Measurements from ENCODE around the gene C3orf62. TPM values are rescaled to one million over a fixed set of nuclear protein-coding genes. Genes with fewer than 3 reads are reported as not detected.
A peak's percentile ranks its signal among the peaks of the same experiment; 100 is the strongest.
"Not testable (repeated sequence)": the region's sequence is repeated elsewhere in the genome, so short reads cannot be mapped to it uniquely, and the experiment has no call there.

C3orf62 gene
- total RNA-seq, 1 donor from 2014 or later = 10.7 TPM

GRCh38 chr3:49222002-49222401, 55.0 kb downstream of the C3orf62 start:
- peak overlapping the region; percentile 90 for H3K27ac Mint-ChIP-seq

DNA sequence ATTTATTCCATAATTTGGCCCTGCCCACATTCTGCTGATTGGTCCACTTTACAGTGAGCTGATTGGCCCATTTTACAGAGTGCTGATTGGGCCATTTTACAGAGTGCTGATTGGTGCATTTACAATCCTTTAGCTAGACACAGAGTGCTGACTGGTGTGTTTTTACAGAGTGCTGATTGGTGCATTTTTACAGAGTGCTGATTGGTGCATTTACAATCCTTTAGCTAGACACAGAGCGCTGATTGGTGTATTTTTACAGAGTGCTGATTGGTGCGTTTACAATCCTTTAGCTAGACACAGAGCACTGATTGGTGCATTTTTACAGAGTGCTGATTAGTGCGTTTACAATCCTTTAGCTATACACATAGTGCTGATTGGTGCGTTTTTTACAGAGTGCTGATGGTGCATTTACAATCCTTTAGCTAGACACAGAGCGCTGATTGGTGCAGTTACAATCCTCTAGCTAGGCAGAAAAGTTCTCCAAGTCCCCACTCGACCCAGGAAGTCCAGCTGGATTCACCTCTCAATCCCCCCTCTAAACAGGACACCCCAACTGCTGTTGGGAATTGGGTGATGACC, 56.0 kb downstream of the C3orf62 start:
- not testable (repeated sequence) for H3K4me3 Mint-ChIP-seq; H3K9me3 Mint-ChIP-seq; H3K27me3 Mint-ChIP-seq; H3K36me3 Mint-ChIP-seq; DNase-seq (ENCODE audit: extremely low spot score, unreplicated experiment); H3K4me1 Mint-ChIP-seq (ENCODE audit: unreplicated experiment); H3K27ac Mint-ChIP-seq

More at GRCh38 chr3:49222002-49222401, 55.0 kb downstream of the C3orf62 start:
- H3K27me3 Mint-ChIP-seq = peaks cover 4% of the 10 kb centered on the region
- peaks cover 9% of the 10 kb centered on the region for H3K9me3 Mint-ChIP-seq
- no peak for DNase-seq (ENCODE audit: extremely low spot score, unreplicated experiment)
- peaks cover 4% of the 10 kb centered on the region for H3K4me1 Mint-ChIP-seq (ENCODE audit: unreplicated experiment)
- peak overlapping the region; percentile 68 for H3K4me3 Mint-ChIP-seq
- H3K36me3 Mint-ChIP-seq = peaks cover 9% of the 10 kb centered on the region
- TF ChIP-seq CTCF (conservative IDR thresholded peaks at IDR 0.05) = no peak

DNA sequence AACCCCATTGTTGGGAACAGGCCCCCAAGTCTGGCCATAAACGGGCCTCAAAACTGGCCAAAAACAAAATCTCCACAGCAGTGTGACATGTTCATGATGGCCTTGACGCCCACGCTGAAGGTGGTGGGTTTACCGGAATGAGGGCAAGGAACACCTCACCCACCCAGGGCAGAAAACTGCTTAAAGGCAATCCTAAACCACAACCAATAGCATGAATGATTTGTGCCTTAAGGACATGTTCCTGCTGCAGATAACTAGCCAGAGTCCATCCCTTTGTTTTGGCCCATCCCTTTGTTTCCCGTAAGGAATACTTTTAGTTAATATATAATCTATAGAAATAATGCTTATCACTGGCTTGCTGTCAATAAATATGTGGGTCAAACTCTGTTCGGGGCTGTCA, 57.9 kb downstream of the C3orf62 start:
- no peak overlapping the region for H3K4me3 Mint-ChIP-seq
- H3K9me3 Mint-ChIP-seq = peaks cover 13% of the 10 kb centered on the region
- H3K36me3 Mint-ChIP-seq = peaks cover 9% of the 10 kb centered on the region
- peaks cover 4% of the 10 kb centered on the region for H3K4me1 Mint-ChIP-seq (ENCODE audit: unreplicated experiment)
- TF ChIP-seq CTCF (conservative IDR thresholded peaks at IDR 0.05) = no peak
- peaks cover 4% of the 10 kb centered on the region for H3K27me3 Mint-ChIP-seq
- DNase-seq (ENCODE audit: extremely low spot score, unreplicated experiment) = no peak
- no peak overlapping the region for H3K27ac Mint-ChIP-seq

Small RNAs within 50 kb of the gene (microRNA-seq; reads per million reads assigned to microRNA genes)
- not detected for gene MIR4271

Other genes starting within 250 kb of the C3orf62 start
- gene IMPDH2, start 247.8 kb downstream of the C3orf62 start, total RNA-seq (ENCODE audit: low replicate concordance) = 221 and 256 TPM in 2 replicates
- 115 and 123 TPM in 2 replicates for gene QRICH1, start 183.2 kb downstream of the C3orf62 start, total RNA-seq (ENCODE audit: low replicate concordance)
- 408 and 480 TPM in 2 replicates for gene QARS1, start 172.5 kb downstream of the C3orf62 start, total RNA-seq (ENCODE audit: low replicate concordance)
- 83.0 and 86.4 TPM in 2 replicates for gene USP19, start 156.4 kb downstream of the C3orf62 start, total RNA-seq (ENCODE audit: low replicate concordance)
- 277 and 316 TPM in 2 replicates for gene LAMB2, start 144.2 kb downstream of the C3orf62 start, total RNA-seq (ENCODE audit: low replicate concordance)
- 27.4 and 28.5 TPM in 2 replicates for gene CCDC71, start 110.9 kb downstream of the C3orf62 start, total RNA-seq (ENCODE audit: low replicate concordance)
- 42.1 and 57.6 TPM in 2 replicates for gene KLHDC8B, start 105.6 kb downstream of the C3orf62 start, total RNA-seq (ENCODE audit: low replicate concordance)
- gene USP4, start 62.8 kb upstream of the C3orf62 start, total RNA-seq (ENCODE audit: low replicate concordance) = 48.1 and 48.8 TPM in 2 replicates
- gene GPX1, start 81.1 kb upstream of the C3orf62 start, total RNA-seq (ENCODE audit: low replicate concordance) = 114 and 132 TPM in 2 replicates
- gene RHOA, start 134.7 kb upstream of the C3orf62 start, total RNA-seq (ENCODE audit: low replicate concordance) = 300 and 325 TPM in 2 replicates
- 25.0 and 31.4 TPM in 2 replicates for gene TCTA, start 135.2 kb upstream of the C3orf62 start, total RNA-seq (ENCODE audit: low replicate concordance)
- 12.5 and 21.6 TPM in 2 replicates for gene AMT, start 145.2 kb upstream of the C3orf62 start, total RNA-seq (ENCODE audit: low replicate concordance)
- 16.2 and 27.1 TPM in 2 replicates for gene NICN1, start 152.1 kb upstream of the C3orf62 start, total RNA-seq (ENCODE audit: low replicate concordance)
- gene DAG1, start 193.0 kb upstream of the C3orf62 start, total RNA-seq (ENCODE audit: low replicate concordance) = 84.3 and 126 TPM in 2 replicates

All from type B pancreatic cell (in vitro differentiated cells).